VCaP (cell line): ENCODE data around the gene CHIT1.
A peak's percentile ranks its signal among the peaks of the same experiment; 100 is the strongest.

Experiments used
- H3K27ac ChIP-seq: fragments of 450-650 bp; 2 replicates; pipeline ENCODE4 v1.5.1; 2017
- CTCF ChIP-seq: fragments of 450-650 bp; conservative IDR thresholded peaks from 2 replicates; pipeline ENCODE4 v1.5.1; 2017; ENCODE audit warnings: mild to moderate bottlenecking, moderate library complexity

CHIT1 gene

GRCh38 chr1:203175827-203176241, 53.6 kb downstream of the CHIT1 start:
- TF ChIP-seq CTCF: no peak
- no peak overlapping the region for H3K27ac ChIP-seq

DNA sequence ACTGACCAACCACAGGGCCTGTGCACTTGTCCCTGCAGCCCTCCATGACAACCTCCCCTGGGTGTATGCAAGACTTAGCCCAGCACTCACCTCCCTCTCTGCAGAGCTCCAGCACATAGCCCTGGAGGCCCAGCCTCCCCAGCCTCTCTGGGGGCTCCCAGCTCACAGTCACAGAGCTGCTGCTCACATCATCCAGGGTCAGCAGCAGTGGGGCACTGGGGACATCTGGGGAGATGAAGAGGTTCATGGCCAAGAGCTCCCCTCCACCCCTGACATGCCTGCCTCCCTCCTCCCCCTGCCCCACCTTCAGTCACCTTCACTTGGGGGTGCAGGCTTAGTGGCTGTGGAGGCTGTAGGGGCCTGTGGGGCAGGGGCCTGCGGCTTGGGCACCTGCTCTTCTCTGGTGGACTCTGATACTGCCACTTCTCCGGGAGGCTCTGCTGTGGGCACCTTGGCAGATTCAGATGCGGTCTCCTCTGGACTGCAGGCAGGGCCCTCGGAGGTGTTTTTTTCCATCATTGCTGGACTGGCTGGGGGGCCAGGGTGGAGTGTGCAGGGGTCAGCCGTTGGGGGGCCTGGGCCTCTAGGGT, 54.1 kb downstream of the CHIT1 start, which contains the start of gene MYBPH:
TSS of gene MYBPH (minus strand) at position 590 of the 590 bp plus-strand sequence. CDS start at position 519, 71 bp downstream.
- no peak within 1 kb of the TSS for H3K27ac ChIP-seq
- no peak for TF ChIP-seq CTCF

DNA sequence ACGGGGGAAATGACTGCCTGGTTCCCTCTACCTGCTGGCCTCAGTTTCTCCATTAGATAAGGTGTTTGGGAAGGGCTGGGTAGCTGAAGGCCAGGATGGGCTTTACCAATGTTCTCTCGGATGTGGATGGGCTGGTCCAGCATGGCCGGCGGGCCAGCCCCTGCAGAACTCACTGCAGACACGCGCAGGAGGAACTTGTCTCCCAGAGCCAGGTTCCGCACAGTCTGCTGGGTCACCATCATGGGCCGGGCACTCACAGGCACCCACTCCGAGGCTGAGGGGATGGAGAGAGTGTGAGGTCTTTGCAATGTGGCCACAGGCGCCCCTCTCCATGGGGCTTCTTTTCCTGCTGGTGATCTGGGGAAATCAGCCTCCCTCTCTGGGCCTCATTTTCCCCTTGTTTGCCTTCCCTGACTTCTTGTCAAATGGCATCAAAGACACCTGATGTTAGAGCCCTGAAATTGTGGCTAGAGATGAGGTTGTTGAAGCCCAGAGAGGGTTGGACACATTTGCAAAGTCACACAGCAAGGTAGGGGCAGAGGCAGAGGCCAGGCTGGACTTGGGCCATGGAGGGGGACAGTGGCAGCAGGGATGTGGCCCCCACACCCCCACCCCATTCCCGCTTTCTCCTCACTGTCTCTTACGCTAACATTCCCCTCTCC, 55.0 kb downstream of the CHIT1 start:
- H3K27ac ChIP-seq: no peak overlapping the region

GRCh38 chr1:203173566-203173965, 55.9 kb downstream of the CHIT1 start:
- no peak overlapping the region for H3K27ac ChIP-seq
- TF ChIP-seq CTCF: no peak

More for the DNA sequence above, 55.0 kb downstream of the CHIT1 start:
- no peak for TF ChIP-seq CTCF

GRCh38 chr1:203173011-203173555, 56.4 kb downstream of the CHIT1 start:
- H3K27ac ChIP-seq: no peak overlapping the region
- no peak for TF ChIP-seq CTCF

DNA sequence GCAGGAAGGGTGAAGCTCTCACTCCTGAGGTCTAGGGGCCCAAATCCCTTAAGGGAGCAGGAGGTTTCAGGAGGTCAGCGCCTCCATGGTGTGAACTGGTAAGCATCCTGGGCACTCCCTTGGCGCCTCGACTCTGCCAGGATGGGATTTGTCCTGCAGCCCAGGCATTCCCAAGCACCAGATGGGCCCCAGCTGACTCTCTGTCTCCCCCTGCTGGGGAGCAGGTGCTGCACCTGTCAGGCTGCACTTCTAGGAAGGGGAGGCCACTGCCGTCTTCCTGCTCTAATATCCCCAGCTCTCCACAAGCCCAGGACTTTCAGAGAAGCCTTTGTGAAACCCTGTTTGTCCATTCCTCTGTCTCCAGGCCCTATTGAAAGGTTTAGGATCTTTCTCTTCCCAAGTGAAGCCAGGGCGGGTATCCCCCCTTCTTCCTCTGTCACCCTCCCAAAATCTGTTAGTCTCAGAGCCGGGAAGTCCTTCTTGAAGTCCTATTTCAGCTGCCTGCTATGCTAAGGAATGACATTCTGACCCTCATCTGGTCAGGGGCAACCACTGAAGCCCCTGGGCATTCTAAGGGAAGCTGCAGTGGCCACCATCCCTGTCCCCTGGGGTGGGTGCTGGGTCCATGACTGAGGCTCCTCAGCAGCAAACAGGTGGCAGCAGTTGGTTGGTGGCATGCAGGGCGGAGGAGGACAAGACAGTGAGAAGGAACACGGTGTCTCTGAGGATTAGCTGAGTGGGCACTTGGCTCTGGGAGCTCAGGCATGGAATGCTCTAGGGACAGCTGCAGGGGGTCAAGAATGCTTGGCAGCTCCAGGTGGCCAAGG, 57.1 kb downstream of the CHIT1 start:
- TF ChIP-seq CTCF: peak; percentile 89
- H3K27ac ChIP-seq: no peak overlapping the region
